ENCODE measurements around the gene PRPF19. TPM values are rescaled to one million over a fixed set of nuclear protein-coding genes. Genes with fewer than 3 reads are reported as not detected.
"Not testable (repeated sequence)": the region's sequence is repeated elsewhere in the genome, so short reads cannot be mapped to it uniquely, and the experiment has no call there.

The PRPF19 gene
- total RNA-seq, 1 experiment from 2014 or later: 109 TPM

DNA sequence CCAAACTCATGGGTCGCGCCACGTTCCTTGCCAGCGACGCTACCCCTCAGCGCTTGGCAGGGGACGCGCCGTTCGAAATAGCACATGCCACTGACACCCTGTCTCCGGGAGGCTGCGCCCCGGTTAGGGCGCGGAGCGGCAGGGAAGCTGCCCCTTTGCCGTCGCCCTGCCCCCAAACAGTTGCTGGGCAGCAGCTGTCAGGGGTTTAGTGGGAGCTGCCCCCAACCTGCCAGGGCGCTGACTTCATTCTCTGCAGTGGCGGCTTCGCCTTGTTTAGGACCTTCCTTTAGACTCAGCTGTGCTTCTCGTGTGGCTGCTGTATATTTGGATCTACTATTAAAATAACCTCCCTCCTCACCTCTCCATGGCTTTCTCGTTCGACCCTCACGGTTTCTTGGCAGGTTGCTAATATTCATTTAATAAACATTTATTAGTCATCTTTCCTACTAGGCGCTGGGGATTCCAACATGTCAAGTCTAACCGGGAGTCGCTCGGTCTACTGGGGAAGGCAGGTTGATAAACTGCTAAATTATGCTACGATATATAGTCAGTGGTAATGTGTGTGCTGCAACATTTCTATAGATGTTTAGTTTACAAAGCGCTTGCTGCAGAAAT lies 8.4 kb upstream of the PRPF19 start:
- peak in 1 of 2 experiments; percentile 64 for DNase-seq (ENCODE audit: low read depth in 1 of 2, low spot score in 2 of 2)
- H3K9me3 ChIP-seq (replicated peaks): no peaks in the 10 kb centered on the region
- peaks cover 33% of the 10 kb centered on the region for H3K4me1 ChIP-seq (replicated peaks)
- peaks cover 9% of the 10 kb centered on the region for H3K36me3 ChIP-seq
- peak overlapping the region; percentile 64 for H3K27ac ChIP-seq
- peak overlapping the region; percentile 60 for H3K4me3 ChIP-seq
- no peaks in the 10 kb centered on the region for H3K27me3 ChIP-seq (replicated peaks)

DNA sequence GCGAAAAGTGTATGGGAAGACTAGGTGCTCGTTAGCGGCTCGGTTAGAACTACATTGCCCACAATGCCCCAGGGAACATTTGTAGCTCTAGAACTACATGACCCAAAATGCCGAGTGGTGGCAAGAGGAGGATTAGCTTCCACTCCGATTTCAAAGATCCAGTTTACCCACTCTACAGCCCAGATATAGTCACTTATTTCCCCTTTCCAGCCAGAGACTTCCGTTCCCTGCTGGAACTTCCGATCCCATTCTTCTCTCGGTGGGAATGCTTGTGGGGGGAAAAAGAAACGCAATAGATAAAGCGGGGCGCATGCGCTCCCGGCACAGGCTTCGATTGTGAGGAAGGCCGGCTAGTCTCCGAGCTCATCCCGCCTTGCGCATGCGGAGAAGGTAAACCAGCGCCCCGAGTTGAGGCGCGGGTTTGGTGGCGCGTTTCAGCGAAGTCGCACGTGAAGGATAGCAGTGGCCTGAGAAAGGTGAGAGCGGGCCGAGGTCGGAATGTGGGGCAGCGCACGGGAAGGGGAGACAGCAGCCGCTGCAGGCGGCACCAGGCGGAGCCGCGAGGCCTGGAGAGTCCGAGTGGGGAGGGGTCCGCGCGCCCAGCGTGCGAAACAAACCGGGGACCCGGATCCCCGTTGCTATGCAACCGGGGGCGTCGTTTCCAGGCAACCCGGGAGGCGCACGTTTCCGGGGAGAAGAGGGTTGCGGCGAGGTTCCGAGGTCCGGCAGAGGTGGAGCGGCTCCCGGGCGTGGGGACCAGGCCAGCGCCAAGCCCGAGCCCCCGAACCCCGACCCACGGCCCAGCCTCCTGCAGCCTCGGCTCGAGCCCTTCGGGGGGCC lies 7.6 kb upstream of the PRPF19 start, which contains the start of gene TMEM109:
TMEM109 (plus strand) TSS at position 366 of the 840 bp plus-strand sequence. CDS start 5,536 bp downstream, outside the sequence.
- peak; percentile 92 to 97 for DNase-seq (ENCODE audit: low read depth in 1 of 2, low spot score in 2 of 2)
- Histone ChIP-seq H3K9me3 (replicated peaks) (no peaks in the 10 kb centered on the region), H3K27me3 (replicated peaks) (no peaks in the 10 kb centered on the region), H3K36me3 (peaks cover 4% of the 10 kb centered on the region; the same call in 1 of the 2 replicates), H3K27ac (peak within 1 kb of the TSS; percentile 64), H3K4me3 (peak within 1 kb of the TSS; percentile 60), H3K4me1 (replicated peaks) (peaks cover 30% of the 10 kb centered on the region)

DNA sequence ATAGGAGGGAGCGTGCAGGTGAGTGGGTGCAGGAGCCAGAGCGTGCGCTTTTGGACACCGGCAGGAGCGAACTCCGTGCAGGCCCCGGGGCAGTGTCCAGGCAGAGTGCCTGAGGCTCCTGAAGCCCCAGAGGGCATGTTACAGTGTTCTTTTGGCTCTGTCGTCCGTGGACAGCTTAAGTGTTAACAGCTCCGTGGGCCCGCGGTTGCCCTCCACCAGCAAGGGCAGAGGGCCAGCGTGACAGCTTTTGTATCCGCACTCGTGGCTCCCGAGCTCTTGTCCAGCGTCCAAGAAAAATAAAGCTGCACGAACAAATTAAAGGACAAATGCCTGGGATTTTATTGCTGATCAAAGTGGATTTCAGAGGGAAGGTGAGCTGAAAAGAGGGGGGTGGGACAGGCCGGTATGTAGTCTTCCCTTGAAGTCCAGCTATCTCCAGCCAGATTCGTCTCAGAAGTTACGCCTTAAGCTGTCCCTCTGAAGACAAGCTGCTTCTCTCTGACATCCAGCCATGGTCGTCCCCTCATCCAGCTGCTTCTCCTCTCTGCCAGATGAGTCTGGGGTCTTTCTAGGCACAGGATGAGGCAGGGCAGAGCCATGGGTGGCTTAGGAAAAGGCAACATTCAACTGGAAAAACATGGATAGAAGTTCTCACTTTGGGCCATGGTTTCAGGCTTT lies 6.6 kb upstream of the PRPF19 start:
- H3K36me3 ChIP-seq: peaks cover 4% of the 10 kb centered on the region; the same call in 1 of the 2 replicates
- DNase-seq (ENCODE audit: low read depth in 1 of 2, low spot score in 2 of 2): no peak
- H3K27ac ChIP-seq: peak overlapping the region; percentile 64
- peaks cover 25% of the 10 kb centered on the region for H3K4me1 ChIP-seq (replicated peaks)
- no peaks in the 10 kb centered on the region for H3K9me3 ChIP-seq (replicated peaks)
- no peaks in the 10 kb centered on the region for H3K27me3 ChIP-seq (replicated peaks)
- H3K4me3 ChIP-seq: peak overlapping the region; percentile 60; the same call in 1 of the 2 replicates

DNA sequence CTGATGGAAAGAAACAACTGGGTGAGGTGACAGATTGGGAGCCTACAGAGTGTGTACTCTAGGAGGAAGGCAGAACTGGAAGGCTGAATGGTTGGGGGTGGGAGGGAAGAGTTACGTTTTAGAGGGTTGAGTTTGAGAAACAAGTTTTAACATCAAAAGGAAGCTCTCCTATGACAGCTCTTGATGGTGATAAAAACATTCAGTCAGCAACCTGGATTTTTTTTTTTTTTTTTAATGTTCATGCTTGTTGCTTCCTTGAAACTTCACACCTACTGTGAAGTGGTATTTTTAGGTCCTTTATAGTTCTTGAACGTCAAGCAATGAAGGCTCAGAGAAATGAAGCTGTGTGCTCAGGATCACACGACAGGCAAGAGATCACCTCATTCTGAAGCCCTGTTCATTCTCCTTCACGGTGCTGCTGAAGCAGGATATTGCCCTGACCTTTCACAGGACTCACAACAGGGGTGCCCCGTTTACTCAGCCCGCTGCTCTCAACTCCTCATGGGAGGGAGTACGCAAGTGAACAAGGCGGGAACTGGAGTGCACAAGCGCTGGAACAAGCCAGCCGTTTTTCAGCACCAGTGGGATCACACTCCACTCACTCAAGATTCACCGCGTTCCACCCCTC lies 6.0 kb upstream of the PRPF19 start:
- Histone ChIP-seq H3K4me1 (replicated peaks) (peaks cover 25% of the 10 kb centered on the region), H3K9me3 (replicated peaks) (no peaks in the 10 kb centered on the region), H3K4me3 (no peak overlapping the region), H3K27ac (no peak overlapping the region), H3K36me3 (peaks cover 4% of the 10 kb centered on the region; the same call in 1 of the 2 replicates), H3K27me3 (replicated peaks) (no peaks in the 10 kb centered on the region)
- no peak for DNase-seq (ENCODE audit: low read depth in 1 of 2, low spot score in 2 of 2)

DNA sequence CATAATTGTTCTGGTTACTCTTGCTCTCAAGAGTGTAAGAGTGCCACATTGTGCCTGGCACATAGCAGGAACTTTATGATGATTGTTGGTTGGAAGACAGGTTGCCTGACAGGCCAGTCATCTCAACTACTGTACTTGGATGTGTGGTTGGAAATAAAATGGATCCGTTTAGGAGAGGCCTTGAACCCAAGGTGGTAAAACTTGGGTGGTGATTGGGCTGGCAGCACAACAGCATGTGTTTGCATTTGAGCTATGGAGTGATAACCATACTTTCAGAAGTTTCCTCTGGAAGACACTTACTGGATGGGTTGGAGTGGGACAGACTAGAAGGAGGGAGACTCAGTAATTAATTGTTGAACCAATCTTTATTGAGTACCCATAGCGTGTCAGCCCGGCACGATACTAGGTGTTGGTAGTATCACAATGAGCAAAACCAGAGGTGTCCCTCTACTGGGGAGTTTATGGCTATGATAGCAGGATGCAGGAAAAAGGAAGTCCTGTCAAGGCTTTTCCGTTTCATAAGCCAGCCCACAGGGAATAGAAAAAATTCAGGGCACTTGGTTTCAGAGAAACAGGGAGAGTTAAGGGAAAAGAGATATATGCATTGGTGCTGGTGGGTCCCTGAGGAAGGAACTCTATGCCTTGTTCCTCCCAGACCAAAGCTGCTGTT lies 4.5 kb upstream of the PRPF19 start:
- no peak for DNase-seq (ENCODE audit: low read depth in 1 of 2, low spot score in 2 of 2)
- Histone ChIP-seq H3K9me3 (replicated peaks) (no peaks in the 10 kb centered on the region), H3K4me1 (replicated peaks) (peaks cover 23% of the 10 kb centered on the region), H3K27ac (no peak overlapping the region), H3K4me3 (no peak overlapping the region), H3K36me3 (peaks cover 4% of the 10 kb centered on the region), H3K27me3 (replicated peaks) (no peaks in the 10 kb centered on the region)

DNA sequence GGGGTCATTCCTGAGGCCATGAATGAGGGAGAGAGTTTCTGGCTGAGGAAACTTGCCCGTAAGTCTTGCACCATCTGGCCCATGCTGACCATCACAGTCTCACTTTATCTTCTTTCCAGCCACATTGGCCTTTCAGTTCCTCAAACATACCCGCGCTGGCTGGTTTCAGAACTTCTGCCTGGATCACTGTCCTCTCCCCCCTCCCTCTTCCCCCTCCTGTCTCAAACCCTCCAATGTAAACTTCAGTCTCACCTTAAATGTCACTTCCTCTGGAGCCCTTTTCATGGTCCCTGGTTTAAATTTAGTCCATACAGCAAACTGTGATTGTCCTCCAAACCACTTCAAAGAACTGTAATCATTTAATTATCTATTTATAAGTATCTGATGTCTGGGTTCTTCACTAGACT lies 3.9 kb upstream of the PRPF19 start:
- H3K27me3 ChIP-seq (replicated peaks): no peaks in the 10 kb centered on the region
- H3K27ac ChIP-seq: no peak overlapping the region
- DNase-seq (ENCODE audit: low read depth in 1 of 2, low spot score in 2 of 2): no peak
- H3K4me3 ChIP-seq: no peak overlapping the region
- no peaks in the 10 kb centered on the region for H3K9me3 ChIP-seq (replicated peaks)
- peaks cover 19% of the 10 kb centered on the region for H3K4me1 ChIP-seq (replicated peaks)
- peaks cover 4% of the 10 kb centered on the region for H3K36me3 ChIP-seq

DNA sequence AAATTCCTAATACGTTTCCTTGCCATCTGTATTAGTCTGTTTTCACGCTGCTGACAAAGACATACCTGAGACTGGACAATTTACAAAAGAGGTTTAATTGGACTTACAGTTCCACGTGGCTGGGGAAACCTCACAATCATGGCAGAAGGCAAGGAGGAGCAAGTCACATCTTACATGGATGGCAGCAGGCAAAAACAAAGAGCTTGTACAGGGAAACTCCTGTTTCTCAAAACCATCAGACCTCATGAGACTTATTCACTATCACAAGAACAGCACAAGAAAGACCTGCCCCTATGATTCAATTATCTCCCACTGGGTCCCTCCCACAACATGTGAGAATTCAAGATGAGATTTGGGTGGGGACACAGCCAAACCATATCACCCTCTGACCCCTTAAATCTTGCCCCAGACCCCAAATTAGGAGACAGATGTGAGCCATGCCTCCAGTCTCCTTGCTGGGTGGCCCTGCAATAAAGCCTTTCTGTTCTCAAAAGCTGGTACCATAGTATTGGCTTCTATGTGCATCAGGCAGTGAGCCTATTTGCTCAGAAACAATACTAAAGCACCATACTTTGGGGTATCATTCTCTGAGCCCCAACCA lies 3.4 kb upstream of the PRPF19 start:
- H3K4me3 ChIP-seq; H3K27ac ChIP-seq; H3K27me3 ChIP-seq (replicated peaks); DNase-seq (ENCODE audit: low read depth in 1 of 2, low spot score in 2 of 2); H3K9me3 ChIP-seq (replicated peaks); H3K36me3 ChIP-seq: not testable (repeated sequence)
- peaks cover 20% of the 10 kb centered on the region for H3K4me1 ChIP-seq (replicated peaks)

DNA sequence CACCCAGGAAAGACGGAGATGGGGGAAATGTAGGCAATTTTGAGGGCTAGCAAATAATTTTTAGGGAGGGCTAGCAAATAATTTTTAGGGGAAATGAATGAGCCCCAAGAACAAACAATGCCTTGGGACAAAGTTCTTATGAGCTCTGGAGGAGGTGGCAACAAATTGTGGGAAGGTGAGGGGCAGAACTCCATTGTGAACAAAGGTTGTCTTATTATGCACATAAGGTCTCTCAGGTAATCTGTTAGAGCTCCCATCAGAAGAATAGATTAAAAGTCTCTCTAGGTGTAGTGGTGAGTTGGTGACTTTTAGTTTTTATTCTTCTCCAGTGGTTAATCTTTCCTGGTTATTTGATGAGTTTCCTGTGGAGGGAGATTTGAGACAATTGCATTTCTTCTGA lies 2.4 kb upstream of the PRPF19 start:
- peaks cover 13% of the 10 kb centered on the region for H3K4me1 ChIP-seq (replicated peaks)
- H3K27ac ChIP-seq: no peak overlapping the region
- no peaks in the 10 kb centered on the region for H3K27me3 ChIP-seq (replicated peaks)
- no peaks in the 10 kb centered on the region for H3K9me3 ChIP-seq (replicated peaks)
- H3K4me3 ChIP-seq: no peak overlapping the region
- no peak for DNase-seq (ENCODE audit: low read depth in 1 of 2, low spot score in 2 of 2)
- H3K36me3 ChIP-seq: peaks cover 12% of the 10 kb centered on the region

DNA sequence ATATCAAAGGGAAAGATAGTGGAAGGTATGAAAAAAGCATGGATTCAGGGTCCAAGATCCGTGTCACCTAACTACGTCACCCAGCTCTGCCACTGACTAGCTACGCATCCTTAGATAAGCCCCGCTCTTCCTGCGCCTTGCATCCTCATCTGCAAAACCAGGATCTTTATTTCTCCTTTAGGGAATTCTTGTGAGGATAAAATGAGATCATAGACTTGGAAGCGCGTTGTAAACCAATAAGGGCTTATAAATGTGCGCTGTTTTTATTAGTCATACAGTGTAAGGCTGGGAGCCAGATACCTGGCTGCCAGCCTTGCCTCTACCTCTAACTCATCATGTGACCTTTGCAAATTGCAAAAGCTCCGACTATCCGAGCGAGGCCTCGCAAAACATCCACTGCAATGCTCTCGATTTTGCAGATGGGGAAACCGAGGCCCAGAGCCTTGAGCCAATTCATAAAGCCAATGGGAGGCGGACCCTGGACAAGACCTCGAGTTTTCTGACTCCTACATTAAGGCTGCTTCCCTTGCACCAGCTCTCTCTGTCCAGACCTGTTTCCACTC lies 753 bp downstream of the PRPF19 start:
- Histone ChIP-seq H3K27ac (peak overlapping the region; percentile 85), H3K4me1 (replicated peaks) (peaks cover 8% of the 10 kb centered on the region), H3K36me3 (peaks cover 40% of the 10 kb centered on the region), H3K27me3 (replicated peaks) (no peaks in the 10 kb centered on the region), H3K9me3 (replicated peaks) (no peaks in the 10 kb centered on the region), H3K4me3 (peak overlapping the region; percentile 84)
- DNase-seq (ENCODE audit: low read depth in 1 of 2, low spot score in 2 of 2): no peak

DNA sequence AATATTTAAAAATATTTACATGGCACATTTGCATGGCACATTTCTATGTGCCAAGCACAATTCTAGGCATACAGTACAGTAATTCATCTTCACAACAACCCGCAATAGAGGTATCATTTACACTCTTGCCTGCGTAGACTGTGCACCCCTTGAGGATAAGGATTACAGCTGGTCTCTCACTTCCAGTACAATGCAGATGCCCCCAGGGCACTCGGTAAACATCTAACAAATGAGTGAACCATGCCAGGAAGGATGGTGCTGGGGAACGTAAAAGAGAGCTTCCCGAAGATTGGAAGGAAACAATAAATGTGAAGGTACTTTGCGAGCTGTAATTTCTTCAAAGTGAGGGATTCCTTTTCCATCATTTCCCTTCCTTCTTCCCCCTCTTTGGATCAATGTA lies 1.3 kb downstream of the PRPF19 start:
- peaks cover 8% of the 10 kb centered on the region for H3K4me1 ChIP-seq (replicated peaks)
- no peak overlapping the region for H3K27ac ChIP-seq
- peaks cover 46% of the 10 kb centered on the region for H3K36me3 ChIP-seq
- no peaks in the 10 kb centered on the region for H3K27me3 ChIP-seq (replicated peaks)
- no peaks in the 10 kb centered on the region for H3K9me3 ChIP-seq (replicated peaks)
- DNase-seq (ENCODE audit: low read depth in 1 of 2, low spot score in 2 of 2): peak in 1 of 2 experiments; percentile 15
- peak overlapping the region; percentile 84 for H3K4me3 ChIP-seq

DNA sequence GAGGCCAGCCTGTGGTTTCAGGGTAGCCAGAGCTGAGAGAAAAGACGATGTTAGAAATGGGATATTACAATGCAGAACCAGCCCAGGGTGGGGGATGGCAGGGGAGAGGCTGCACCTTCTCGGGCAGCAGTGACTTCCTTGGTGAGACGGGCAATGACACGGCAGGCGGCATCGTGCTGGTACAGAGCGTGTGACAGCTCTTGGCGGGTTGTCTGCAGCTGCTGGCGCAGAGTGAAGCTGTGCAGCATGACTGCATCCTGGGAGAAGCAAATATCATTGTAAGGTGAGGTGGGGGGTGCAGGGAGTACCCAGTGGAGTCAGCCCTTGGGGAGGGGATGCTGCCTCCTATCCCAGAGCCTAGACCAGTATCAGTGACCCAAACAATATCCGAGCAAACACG lies 3.8 kb downstream of the PRPF19 start:
- no peaks in the 10 kb centered on the region for H3K9me3 ChIP-seq (replicated peaks)
- DNase-seq (ENCODE audit: low read depth in 1 of 2, low spot score in 2 of 2): no peak
- peaks cover 8% of the 10 kb centered on the region for H3K4me1 ChIP-seq (replicated peaks)
- H3K27me3 ChIP-seq (replicated peaks): no peaks in the 10 kb centered on the region
- H3K4me3 ChIP-seq: no peak overlapping the region
- H3K36me3 ChIP-seq: peaks cover 70% of the 10 kb centered on the region
- no peak overlapping the region for H3K27ac ChIP-seq

DNA sequence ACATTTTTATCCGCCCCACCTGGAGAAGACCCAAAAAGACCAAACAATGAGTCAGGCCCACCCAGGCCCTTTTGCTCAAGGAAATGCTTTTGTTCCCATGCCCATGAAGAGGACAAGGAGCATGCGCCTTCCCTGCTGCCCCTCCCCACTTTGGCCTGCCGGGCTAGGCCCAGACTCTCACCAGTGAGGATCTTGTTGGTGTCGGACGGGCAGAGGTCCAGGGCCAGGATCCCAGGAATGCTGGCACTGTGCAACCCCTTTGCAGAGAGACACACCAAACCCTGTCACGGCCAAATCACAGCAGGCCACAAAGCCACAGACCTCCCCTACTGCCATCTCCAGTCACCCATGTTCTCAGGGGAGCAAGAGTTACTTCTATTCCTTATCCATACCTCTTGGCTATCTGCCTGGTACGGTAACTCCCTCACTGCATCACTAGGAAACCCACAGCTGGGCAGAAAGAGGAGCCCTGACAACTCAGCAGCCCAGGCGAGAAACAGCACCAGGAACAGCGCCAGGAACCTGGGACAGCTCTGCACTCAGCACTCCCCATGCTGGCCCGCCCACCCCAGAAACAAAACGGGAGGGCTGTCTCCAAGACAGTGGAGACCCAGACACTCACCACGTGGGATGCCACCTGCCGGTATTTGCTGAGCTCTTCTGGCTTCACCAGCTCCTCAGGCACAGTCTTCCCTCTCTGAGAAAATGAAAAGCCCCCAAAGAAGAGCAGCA lies 5.5 kb downstream of the PRPF19 start:
- H3K36me3 ChIP-seq: peaks cover 85% of the 10 kb centered on the region
- no peaks in the 10 kb centered on the region for H3K9me3 ChIP-seq (replicated peaks)
- no peak for DNase-seq (ENCODE audit: low read depth in 1 of 2, low spot score in 2 of 2)
- no peak overlapping the region for H3K27ac ChIP-seq
- no peaks in the 10 kb centered on the region for H3K27me3 ChIP-seq (replicated peaks)
- H3K4me3 ChIP-seq: no peak overlapping the region
- H3K4me1 ChIP-seq (replicated peaks): peaks cover 8% of the 10 kb centered on the region

Data from SJSA1 (cell line).